Effector CD8-positive, alpha-beta T cell (primary cell): ENCODE data around the gene GIGYF2.

Experiments
- DNase-seq: peaks from one replicate; lab custom pipeline; 2025; lab: John Stamatoyannopoulos, UW

The GIGYF2 gene

GRCh38 chr2:232749331-232749730 lies 52.2 kb downstream of the GIGYF2 start:
- DNase-seq: no peak

- DNase-seq: no peak
Measured at GRCh38 chr2:232750135-232750671, 53.1 kb downstream of the GIGYF2 start.

GRCh38 chr2:232757905-232758304 lies 60.8 kb downstream of the GIGYF2 start:
- no peak for DNase-seq

GRCh38 chr2:232761301-232761907 lies 64.3 kb downstream of the GIGYF2 start:
- no peak for DNase-seq

GRCh38 chr2:232767866-232768265 lies 70.7 kb downstream of the GIGYF2 start:
- no peak for DNase-seq

- DNase-seq: no peak
Measured at GRCh38 chr2:232770207-232770606, 73.1 kb downstream of the GIGYF2 start.

GRCh38 chr2:232771870-232772269 lies 74.7 kb downstream of the GIGYF2 start:
- no peak for DNase-seq

GRCh38 chr2:232772531-232772930 lies 75.4 kb downstream of the GIGYF2 start:
- DNase-seq: no peak

- DNase-seq: no peak
Measured at GRCh38 chr2:232773815-232774214, 76.7 kb downstream of the GIGYF2 start.

- DNase-seq: no peak
Measured at GRCh38 chr2:232776435-232776834, 79.3 kb downstream of the GIGYF2 start, which contains the start of gene KCNJ13. KCNJ13 (minus strand) TSS chr2:232776565; CDS start chr2:232771362, 5,203 bp downstream.

- DNase-seq: no peak
Measured at GRCh38 chr2:232777276-232777675, 80.1 kb downstream of the GIGYF2 start.

- DNase-seq: no peak
Measured at GRCh38 chr2:232779465-232779864, 82.3 kb downstream of the GIGYF2 start.

GRCh38 chr2:232779934-232780333 lies 82.8 kb downstream of the GIGYF2 start:
- DNase-seq: no peak

GRCh38 chr2:232781765-232782164 lies 84.6 kb downstream of the GIGYF2 start:
- no peak for DNase-seq

- no peak for DNase-seq
Measured at GRCh38 chr2:232783278-232783677, 86.1 kb downstream of the GIGYF2 start.

GRCh38 chr2:232787806-232788205 lies 90.7 kb downstream of the GIGYF2 start:
- DNase-seq: no peak

GRCh38 chr2:232789082-232789481 lies 92.0 kb downstream of the GIGYF2 start:
- DNase-seq: no peak

GRCh38 chr2:232791518-232791917 lies 94.4 kb downstream of the GIGYF2 start:
- DNase-seq: no peak

- DNase-seq: no peak
Measured at GRCh38 chr2:232793271-232793670, 96.1 kb downstream of the GIGYF2 start.

- DNase-seq: no peak
Measured at GRCh38 chr2:232794981-232795380, 97.8 kb downstream of the GIGYF2 start.

GRCh38 chr2:232795920-232796319 lies 98.8 kb downstream of the GIGYF2 start:
- DNase-seq: no peak

- DNase-seq: no peak
Measured at GRCh38 chr2:232798187-232798586, 101.1 kb downstream of the GIGYF2 start.

- no peak for DNase-seq
Measured at GRCh38 chr2:232800166-232800565, 103.0 kb downstream of the GIGYF2 start.

- DNase-seq: no peak
Measured at GRCh38 chr2:232802091-232802490, 105.0 kb downstream of the GIGYF2 start.
